Heart left ventricle (tissue), 13 donors: Measurements from ENCODE around the gene FBXL17.

Experiments used
- CTCF ChIP-seq, 12 donors: fragments of 200-600 bp; sonication (generic) in 4 of 12; IDR thresholded peaks; one replicate each; pipeline versions ENCODE4 v1.5.0 to v1.8.0; 2018 to 2022; ENCODE audit warnings: antibody characterized with exemption in 12 of 12, mild to moderate bottlenecking in 5 of 12
- POLR2A ChIP-seq, 2 donors: fragments of 450-650 bp; IDR thresholded peaks; one replicate each; pipeline ENCODE4 v1.6.1; 2017; ENCODE audit warnings: antibody characterized with exemption in 2 of 2, mild to moderate bottlenecking in 2 of 2, moderate library complexity in 2 of 2
- donor health status: ischemic (EF 13 %, LVEDD 7.1; RV severe dilation, severe dysfunction).
- donor health status: DM: no; HTN: yes; CAD: no.
- donor health status: DM: no; HTN: no; CAD: no.
- donor health status: ischemic (EF 25% LVEDD 6.9; RV normal size, moderate dysfunction).
- donor health status: ischemic (EF 25% LVEDD 5.7; RV mildly dilated, moderate dysfunction).
- donor health status: ischemic (EF 35%, LVEDD 5.7; RV mildly dilated, moderate dysfunction).
- donor health status: nonischemic (EF 11% LVEDD 7.7; RV severe dilation, severe dysfunction).
- donor health status: DM: yes; HTN: yes; CAD: no.
- donor health status: PGD.
- donor health status: ischemic (EF 29% LVEDD 5.4; RV normal size, mild dysfunction).
- donor health status: nonischemic (EF 23%, LVEDD 6.1; RV moderate dilation, normal function).

GRCh38 chr5:107930092-107930491 is 451.8 kb downstream of the FBXL17 start:
- TF ChIP-seq CTCF (IDR thresholded peaks at IDR 0.05) = no peak
- no peak for TF ChIP-seq POLR2A (IDR thresholded peaks at IDR 0.05)
